ENCODE results near the gene CCDC85A. TPM values are rescaled to one million over a fixed set of nuclear protein-coding genes. Genes with fewer than 3 reads are reported as not detected.

The CCDC85A gene
- polyA plus RNA-seq, 1 donor (not counting 4 experiments of a cell fraction or from before 2014, with no cell fraction given) = not detected

DNA sequence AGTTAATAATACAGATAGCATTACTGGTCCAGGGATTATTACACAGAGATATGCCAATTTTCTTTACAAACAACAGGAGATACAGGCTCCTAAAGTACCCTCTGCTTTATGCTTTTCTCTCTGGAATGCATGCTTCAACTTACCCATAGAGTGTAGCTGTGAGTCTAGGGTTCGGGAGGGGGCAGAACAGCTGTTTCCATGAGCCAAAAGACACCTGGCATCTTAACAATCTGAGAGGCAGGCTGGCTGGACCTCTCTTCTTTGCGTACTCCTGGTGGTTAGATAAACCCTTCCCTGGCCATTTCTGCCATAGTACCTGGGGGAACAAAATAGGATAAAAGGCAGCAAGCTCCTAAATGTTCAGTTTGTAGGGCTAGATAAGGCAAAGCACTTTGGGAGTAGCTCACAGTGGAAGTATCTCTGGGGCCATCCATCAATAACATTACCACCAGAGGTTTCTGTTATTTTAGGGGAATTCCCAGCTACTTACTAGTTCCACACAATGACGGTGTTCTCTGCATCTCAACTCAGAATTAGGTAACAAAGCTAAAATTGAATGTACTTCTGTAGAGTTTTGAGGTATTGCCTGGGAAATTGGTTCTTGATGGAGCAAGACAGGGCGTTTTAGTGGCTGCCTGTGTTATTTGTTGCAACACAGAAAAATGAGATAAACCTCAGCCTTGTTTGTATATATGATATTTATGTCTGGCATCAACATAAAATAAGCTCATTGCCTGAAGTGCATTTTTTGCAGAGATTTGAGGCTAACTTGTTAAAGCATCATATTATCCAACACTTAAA is 6.2 kb upstream of the CCDC85A start:
- DNase-seq (ENCODE audit: low read depth, low spot score) (no peak), FAIRE-seq (no peak)
- Histone ChIP-seq H3K4me1 (ENCODE audit: control insufficient read depth, extremely low read depth, insufficient read depth, low read length) (no peaks in the 10 kb centered on the region), H3K4me2 (ENCODE audit: control insufficient read depth, extremely low read depth, insufficient read depth, low read depth, low read length) (no peak overlapping the region), H3K36me3 (ENCODE audit: control insufficient read depth in 2 of 2, extremely low read depth in 1 of 2, insufficient read depth in 2 of 2, low read length in 2 of 2) (no peaks in the 10 kb centered on the region), H3K27me3 (ENCODE audit: control insufficient read depth, extremely low read depth, insufficient read depth, low read length) (no peaks in the 10 kb centered on the region), H3K9me3 (ENCODE audit: control insufficient read depth, low read depth, low read length) (no peaks in the 10 kb centered on the region), H3K4me3 (ENCODE audit: control insufficient read depth in 2 of 3, extremely low read depth in 1 of 3, insufficient read depth in 2 of 3, low read depth in 1 of 3, low read length in 3 of 3) (no peak overlapping the region), H4K20me1 (ENCODE audit: control insufficient read depth, extremely low read depth, insufficient read depth, low read length) (no peaks in the 10 kb centered on the region), H3K79me2 (ENCODE audit: control insufficient read depth, insufficient read depth, low read length) (no peaks in the 10 kb centered on the region), H3K9ac (ENCODE audit: control insufficient read depth, extremely low read depth, insufficient read depth, low read length) (no peak overlapping the region), H2AFZ (ENCODE audit: control insufficient read depth, low read length) (no peak overlapping the region), H3K9me1 (ENCODE audit: control insufficient read depth, extremely low read depth, insufficient read depth, low read length) (no peaks in the 10 kb centered on the region), H3K27ac (ENCODE audit: control insufficient read depth, insufficient read depth, low read length) (no peak overlapping the region)
- TF ChIP-seq, protein P1, sequence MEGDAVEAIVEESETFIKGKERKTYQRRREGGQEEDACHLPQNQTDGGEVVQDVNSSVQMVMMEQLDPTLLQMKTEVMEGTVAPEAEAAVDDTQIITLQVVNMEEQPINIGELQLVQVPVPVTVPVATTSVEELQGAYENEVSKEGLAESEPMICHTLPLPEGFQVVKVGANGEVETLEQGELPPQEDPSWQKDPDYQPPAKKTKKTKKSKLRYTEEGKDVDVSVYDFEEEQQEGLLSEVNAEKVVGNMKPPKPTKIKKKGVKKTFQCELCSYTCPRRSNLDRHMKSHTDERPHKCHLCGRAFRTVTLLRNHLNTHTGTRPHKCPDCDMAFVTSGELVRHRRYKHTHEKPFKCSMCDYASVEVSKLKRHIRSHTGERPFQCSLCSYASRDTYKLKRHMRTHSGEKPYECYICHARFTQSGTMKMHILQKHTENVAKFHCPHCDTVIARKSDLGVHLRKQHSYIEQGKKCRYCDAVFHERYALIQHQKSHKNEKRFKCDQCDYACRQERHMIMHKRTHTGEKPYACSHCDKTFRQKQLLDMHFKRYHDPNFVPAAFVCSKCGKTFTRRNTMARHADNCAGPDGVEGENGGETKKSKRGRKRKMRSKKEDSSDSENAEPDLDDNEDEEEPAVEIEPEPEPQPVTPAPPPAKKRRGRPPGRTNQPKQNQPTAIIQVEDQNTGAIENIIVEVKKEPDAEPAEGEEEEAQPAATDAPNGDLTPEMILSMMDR (optimal IDR thresholded peaks at IDR 0.05 in 1 of 3, IDR thresholded peaks at IDR 0.05 in 1 of 3, conservative IDR thresholded peaks at IDR 0.05 in 1 of 3; ENCODE audit: extremely low read depth in 1 of 3, insufficient read depth in 2 of 3, low read length in 3 of 3) = no peak
- no peak for TF ChIP-seq EZH2 (IDR thresholded peaks at IDR 0.05; ENCODE audit: low read length)
- dilution Hi-C loops (cut with MboI; ENCODE audit: extremely low pct_ligation_motif_present, low sequenced_read_pairs) = no loop called here

DNA sequence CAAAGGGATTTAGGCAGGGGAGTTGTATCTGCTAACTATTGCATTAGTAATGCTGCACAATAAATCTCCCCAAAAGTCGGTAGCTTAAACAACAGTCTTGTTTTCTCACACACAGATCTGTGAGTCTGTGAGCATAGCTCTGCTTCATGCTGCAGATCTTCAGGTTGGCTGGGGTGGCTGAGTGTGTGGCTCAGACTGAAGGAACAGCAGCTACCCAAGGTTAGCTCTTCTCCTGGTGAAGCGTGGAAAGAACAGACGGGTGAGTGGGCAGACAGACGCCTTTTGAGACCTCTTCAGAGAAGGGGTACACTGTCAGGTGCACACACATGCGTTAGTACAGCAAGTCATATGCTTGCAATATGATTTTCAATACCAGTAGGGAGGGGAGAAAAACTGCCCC is 3.9 kb upstream of the CCDC85A start:
- Histone ChIP-seq H3K9ac (ENCODE audit: control insufficient read depth, extremely low read depth, insufficient read depth, low read length) (no peak overlapping the region), H3K9me3 (ENCODE audit: control insufficient read depth, low read depth, low read length) (no peaks in the 10 kb centered on the region), H2AFZ (ENCODE audit: control insufficient read depth, low read length) (no peak overlapping the region), H3K4me1 (ENCODE audit: control insufficient read depth, extremely low read depth, insufficient read depth, low read length) (no peaks in the 10 kb centered on the region), H3K4me2 (ENCODE audit: control insufficient read depth, extremely low read depth, insufficient read depth, low read depth, low read length) (no peak overlapping the region), H3K79me2 (ENCODE audit: control insufficient read depth, insufficient read depth, low read length) (no peaks in the 10 kb centered on the region), H3K9me1 (ENCODE audit: control insufficient read depth, extremely low read depth, insufficient read depth, low read length) (no peaks in the 10 kb centered on the region), H3K27ac (ENCODE audit: control insufficient read depth, insufficient read depth, low read length) (no peak overlapping the region), H3K4me3 (ENCODE audit: control insufficient read depth in 2 of 3, extremely low read depth in 1 of 3, insufficient read depth in 2 of 3, low read depth in 1 of 3, low read length in 3 of 3) (no peak overlapping the region), H3K27me3 (ENCODE audit: control insufficient read depth, extremely low read depth, insufficient read depth, low read length) (peaks cover 3% of the 10 kb centered on the region), H3K36me3 (ENCODE audit: control insufficient read depth in 2 of 2, extremely low read depth in 1 of 2, insufficient read depth in 2 of 2, low read length in 2 of 2) (no peaks in the 10 kb centered on the region), H4K20me1 (ENCODE audit: control insufficient read depth, extremely low read depth, insufficient read depth, low read length) (no peaks in the 10 kb centered on the region)
- DNase-seq (ENCODE audit: low read depth, low spot score) (no peak), FAIRE-seq (no peak)
- dilution Hi-C loops (cut with MboI; ENCODE audit: extremely low pct_ligation_motif_present, low sequenced_read_pairs) = no loop called here
- TF ChIP-seq, protein P1 (optimal IDR thresholded peaks at IDR 0.05 in 1 of 3, IDR thresholded peaks at IDR 0.05 in 1 of 3, conservative IDR thresholded peaks at IDR 0.05 in 1 of 3; ENCODE audit: extremely low read depth in 1 of 3, insufficient read depth in 2 of 3, low read length in 3 of 3) = no peak
- TF ChIP-seq EZH2 (IDR thresholded peaks at IDR 0.05; ENCODE audit: low read length) = no peak

Measured in keratinocyte (primary cell).